ENCODE data around the gene IL18BP.
A peak's percentile ranks its signal among the peaks of the same experiment; 100 is the strongest.

Gene IL18BP

GRCh38 chr11:72039031-72039855 lies 40.5 kb downstream of the IL18BP start:
- DNase-seq (ENCODE audit: low spot score), result no peak
- TF ChIP-seq CTCF (IDR thresholded peaks at IDR 0.05; ENCODE audit: borderline replicate concordance, control extremely low read depth, extremely low read depth, insufficient read depth, missing control alignments), result no peak
- in situ Hi-C loops (cut with MboI; ENCODE audit: low sequenced_read_pairs, unreplicated experiment), result no loop called here

DNA sequence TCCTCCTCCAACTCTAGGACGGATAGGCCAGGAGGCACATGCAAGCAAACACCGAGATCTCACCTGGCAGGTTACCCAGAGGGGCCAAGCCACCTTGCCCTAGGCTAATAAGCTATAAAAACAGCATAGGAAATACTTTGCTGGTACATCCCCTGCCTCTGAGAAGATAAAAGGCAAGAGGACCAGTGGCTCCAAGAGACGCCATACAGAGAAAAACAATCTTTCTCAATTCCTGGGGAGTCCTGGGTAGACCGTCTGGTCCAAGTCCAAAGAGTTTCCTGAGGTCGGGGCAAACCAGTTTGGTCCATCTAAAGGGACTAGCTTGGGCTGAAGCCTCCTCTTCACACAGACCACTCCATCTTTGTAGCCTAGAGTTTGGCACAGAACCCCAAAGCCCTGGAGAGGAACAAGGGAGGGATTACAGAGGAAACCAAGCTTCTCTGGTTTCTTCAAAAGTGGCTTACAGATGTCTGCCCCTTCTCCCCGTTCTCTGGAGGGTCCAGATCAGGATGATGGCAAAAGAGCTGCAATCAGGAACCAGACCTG lies 41.2 kb downstream of the IL18BP start:
- in situ Hi-C loops (cut with MboI; ENCODE audit: low sequenced_read_pairs, unreplicated experiment), result no loop called here
- no peak for TF ChIP-seq CTCF (IDR thresholded peaks at IDR 0.05; ENCODE audit: borderline replicate concordance, control extremely low read depth, extremely low read depth, insufficient read depth, missing control alignments)
- DNase-seq (ENCODE audit: low spot score), result no peak

DNA sequence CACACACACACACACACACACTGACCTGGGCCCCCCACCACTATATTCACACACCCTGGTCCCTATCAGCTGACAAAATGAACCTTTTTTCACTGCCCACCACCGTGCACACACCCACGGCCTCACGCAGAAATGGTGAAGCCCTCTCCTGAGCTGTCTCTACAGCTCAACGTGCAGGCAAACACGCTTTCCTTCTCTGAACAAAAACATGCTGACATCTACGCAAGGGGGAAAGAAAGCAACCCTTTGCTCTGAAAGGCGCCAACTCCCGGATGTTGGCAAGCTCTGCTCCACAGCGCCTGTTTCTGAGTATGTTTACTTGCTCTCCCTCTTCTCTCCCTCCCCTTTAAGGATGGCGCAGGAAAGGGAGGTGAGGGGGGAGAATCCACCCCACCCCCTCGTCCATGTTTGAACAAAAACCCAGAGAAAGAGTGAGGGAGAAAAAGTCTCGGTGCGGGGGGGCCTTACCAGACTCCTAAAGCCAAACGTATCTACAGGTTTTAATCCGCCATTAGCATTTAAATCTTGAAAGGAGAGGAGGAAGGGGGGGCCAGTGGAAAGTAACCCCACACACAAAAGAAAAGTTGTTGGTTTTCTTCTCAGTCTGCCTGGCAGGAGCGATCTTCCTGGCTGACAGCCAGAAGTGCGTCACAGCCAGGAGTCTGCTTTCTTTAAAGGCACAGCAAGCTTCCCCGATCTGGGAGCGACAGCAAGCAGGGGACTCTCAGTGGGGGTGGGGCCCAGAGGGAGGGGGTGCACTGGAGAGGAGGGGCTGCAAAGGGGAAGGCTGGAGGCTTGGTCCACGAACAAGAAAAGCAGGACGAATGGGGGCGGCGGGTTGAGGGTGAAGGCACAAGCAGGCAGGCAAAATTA lies 42.0 kb downstream of the IL18BP start:
- no peak for TF ChIP-seq CTCF (IDR thresholded peaks at IDR 0.05; ENCODE audit: borderline replicate concordance, control extremely low read depth, extremely low read depth, insufficient read depth, missing control alignments)
- DNase-seq (ENCODE audit: low spot score), result peak; percentile 70
- in situ Hi-C loops (cut with MboI; ENCODE audit: low sequenced_read_pairs, unreplicated experiment), result no loop called here

DNA sequence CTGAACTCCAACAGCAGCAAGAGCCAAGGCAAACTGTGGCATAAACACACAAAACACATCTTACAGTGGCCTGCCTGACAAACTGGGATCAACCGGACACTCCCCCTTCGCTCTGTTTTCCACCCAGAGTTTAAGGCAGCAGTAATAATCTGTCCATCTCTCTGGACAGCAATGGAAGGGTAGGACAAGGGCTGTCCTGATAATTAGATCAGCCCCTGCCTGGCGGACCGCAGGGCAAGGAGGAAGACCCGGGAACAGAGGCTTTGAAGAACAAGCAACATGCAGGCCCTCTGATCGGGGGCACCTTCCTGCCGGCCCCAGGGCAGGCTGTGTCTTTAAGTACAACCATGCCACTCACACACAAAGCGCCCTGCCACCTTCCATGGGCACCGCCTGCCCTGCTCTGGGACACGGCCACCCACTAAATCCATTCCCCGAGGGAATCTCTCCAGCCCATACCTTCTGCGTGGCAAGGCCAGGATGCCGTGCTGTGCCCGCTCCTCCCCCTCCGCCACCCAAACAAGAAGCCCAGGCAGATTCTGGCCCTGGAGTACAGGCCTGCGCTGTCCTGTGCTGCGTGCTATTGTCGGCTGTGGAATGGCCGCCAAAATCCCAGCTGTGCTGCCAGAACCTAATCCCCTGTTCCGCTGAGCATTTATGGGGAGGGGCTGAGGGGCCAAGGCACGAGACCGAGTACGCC lies 42.8 kb downstream of the IL18BP start:
- in situ Hi-C loops (cut with MboI; ENCODE audit: low sequenced_read_pairs, unreplicated experiment), result no loop called here
- peak; percentile 45 for DNase-seq (ENCODE audit: low spot score)
- no peak for TF ChIP-seq CTCF (IDR thresholded peaks at IDR 0.05; ENCODE audit: borderline replicate concordance, control extremely low read depth, extremely low read depth, insufficient read depth, missing control alignments)

DNA sequence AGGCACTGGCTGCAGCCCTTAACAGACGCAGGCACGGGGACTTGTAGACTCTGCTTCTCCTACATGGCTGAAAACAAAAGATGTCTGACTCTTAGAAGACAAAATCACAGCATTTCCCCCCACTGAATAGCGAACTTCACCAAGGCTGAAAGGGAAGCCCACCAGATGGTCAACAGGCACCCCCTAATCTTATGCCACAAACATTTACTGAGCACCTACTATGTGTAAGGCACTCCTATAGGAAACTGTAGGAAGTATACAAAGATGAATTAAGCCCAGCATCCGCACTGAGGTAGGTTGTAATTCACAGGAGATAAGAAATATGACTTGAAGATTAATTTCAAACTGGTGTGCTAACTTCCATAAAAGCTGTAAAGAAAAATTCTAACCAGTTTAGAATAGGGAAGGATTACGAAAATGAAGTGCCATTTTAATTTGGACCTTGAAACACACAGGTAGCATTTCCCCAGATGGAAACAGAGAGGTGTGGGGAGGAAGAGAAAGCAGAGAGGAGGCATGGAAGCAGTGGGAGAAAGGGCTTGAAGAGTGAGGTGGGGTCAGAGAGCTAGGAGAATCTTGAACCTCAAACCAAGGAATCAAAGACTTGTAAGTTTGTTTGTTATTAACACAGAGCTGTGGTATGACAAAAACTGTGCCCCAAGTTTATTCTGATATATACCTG lies 43.5 kb downstream of the IL18BP start:
- in situ Hi-C loops (cut with MboI; ENCODE audit: low sequenced_read_pairs, unreplicated experiment), result no loop called here
- no peak for DNase-seq (ENCODE audit: low spot score)
- no peak for TF ChIP-seq CTCF (IDR thresholded peaks at IDR 0.05; ENCODE audit: borderline replicate concordance, control extremely low read depth, extremely low read depth, insufficient read depth, missing control alignments)

Measured in GM13976 (cell line).